Endodermal cell (in vitro differentiated cells): ENCODE measurements around the gene POU2AF3. TPM values are rescaled to one million over a fixed set of nuclear protein-coding genes. Genes with fewer than 3 reads are reported as not detected.
"Not testable (repeated sequence)": the region's sequence is repeated elsewhere in the genome, so short reads cannot be mapped to it uniquely, and the experiment has no call there.

Experiments
- DNase-seq: peaks from one replicate; pipeline ENCODE4 v3.0.0-alpha.2; 2017
- H3K27ac ChIP-seq: 2 replicates; pipeline ENCODE4 v1.5.1; 2013; ENCODE audit warnings: mild to moderate bottlenecking, low read depth, low read length, moderate library complexity
- H3K27me3 ChIP-seq: 2 replicates; pipeline ENCODE4 v1.6.1; 2013; ENCODE audit warnings: mild to moderate bottlenecking, low read length, moderate library complexity; ENCODE audit not compliant: insufficient read depth, control insufficient read depth, poor library complexity, severe bottlenecking
- H3K36me3 ChIP-seq: 2 replicates; pipeline ENCODE4 v1.7.0; 2013; ENCODE audit warnings: mild to moderate bottlenecking, low read length, moderate library complexity; ENCODE audit not compliant: control insufficient read depth, insufficient read depth
- H3K4me1 ChIP-seq: one replicate; pipeline ENCODE4 v1.7.0; 2013; ENCODE audit warnings: low read length; ENCODE audit not compliant: control insufficient read depth, insufficient read depth
- H3K4me3 ChIP-seq: 2 replicates; pipeline ENCODE4 v1.5.1; 2013; ENCODE audit warnings: mild to moderate bottlenecking, low read length, moderate library complexity
- H3K9ac ChIP-seq: 2 replicates; pipeline ENCODE4 v1.6.1; 2013; ENCODE audit warnings: mild to moderate bottlenecking, low read length, moderate library complexity; ENCODE audit not compliant: poor library complexity, severe bottlenecking; ENCODE audit errors: extremely low read depth
- H3K9me3 ChIP-seq: 2 replicates; pipeline ENCODE4 v1.6.1; 2013; ENCODE audit warnings: mild to moderate bottlenecking, low read length, moderate library complexity; ENCODE audit not compliant: control insufficient read depth
- H3K27ac Mint-ChIP-seq: 2 replicates; pipeline ENCODE4 v1.8.0; 2020; ENCODE audit warnings: mixed read lengths
- H3K27me3 Mint-ChIP-seq: 2 replicates; pipeline ENCODE4 v1.8.0; 2021; ENCODE audit warnings: mild to moderate bottlenecking, mixed read lengths; ENCODE audit not compliant: insufficient read depth
- H3K36me3 Mint-ChIP-seq: 2 replicates; pipeline ENCODE4 v1.8.0; 2020; ENCODE audit warnings: low read depth, mixed read lengths
- H3K4me1 Mint-ChIP-seq: 2 replicates; pipeline ENCODE4 v1.8.0; 2020; ENCODE audit warnings: mixed read lengths
- H3K4me3 Mint-ChIP-seq: 2 replicates; pipeline ENCODE4 v1.8.0; 2020; ENCODE audit warnings: mild to moderate bottlenecking, moderate library complexity, mixed read lengths
- H3K9me3 Mint-ChIP-seq: 2 replicates; pipeline ENCODE4 v1.8.0; 2020; ENCODE audit warnings: mild to moderate bottlenecking, mixed read lengths
- CTCF ChIP-seq: fragments of 200-600 bp; sonication (generic); conservative IDR thresholded peaks from 2 replicates; pipeline ENCODE4 v1.5.0; 2021; ENCODE audit warnings: antibody characterized with exemption, mild to moderate bottlenecking
- WGBS, 2 experiments: methylation state at CpG; one replicate each; pipeline versions ENCODE4 v1.1.5 to v1.1.7; 2013; ENCODE audit warnings: missing lambda C conversion rate in 2 of 2, mixed read lengths in 1 of 2; ENCODE audit not compliant: insufficient coverage in 1 of 2, insufficient read length in 1 of 2; 5-methylcytosine and 5-hydroxymethylcytosine counted together
- total RNA-seq, 2 donors: library from RNA; stranded (reverse); fragmentation: NEBNext Ultra II Directional in 1 of 2; extraction: Animal tissue kit (Norgen Biotek cat#: 25700) in 1 of 2; gene quantifications; 2 replicates in 1 of 2; 3 replicates in 1 of 2; pipeline ENCODE4 v1.2.1, GENCODE V29; 2021

The POU2AF3 gene
- total RNA-seq, 2 donors from 2014 or later, result 0.55 to 1.8 TPM

DNA sequence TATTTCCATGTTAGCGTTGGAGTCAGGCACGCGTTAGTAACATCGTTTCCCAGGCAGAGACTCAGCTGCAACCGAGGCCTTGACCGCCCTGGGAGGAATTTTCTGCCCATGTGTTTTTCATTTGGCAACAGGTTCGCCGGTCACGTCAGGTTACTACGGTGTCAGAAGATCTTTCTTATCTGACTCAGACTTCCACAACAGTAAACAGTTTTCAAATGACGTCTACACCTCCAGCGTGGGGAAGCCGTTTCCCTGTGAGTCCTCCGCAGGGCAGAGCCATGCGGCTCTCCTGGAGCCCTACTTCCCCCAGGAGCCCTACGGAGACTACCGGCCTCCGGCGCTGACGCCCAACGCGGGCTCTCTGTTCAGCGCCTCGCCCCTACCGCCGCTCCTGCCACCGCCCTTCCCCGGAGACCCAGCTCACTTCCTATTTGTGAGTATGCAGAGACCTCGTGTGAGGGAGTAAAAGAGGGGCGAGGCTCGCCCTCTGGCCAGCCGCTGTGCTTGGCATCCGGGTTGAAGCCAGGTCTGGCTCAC is 14.3 kb upstream of the POU2AF3 start:
- Mint-ChIP-seq H3K27me3 (peaks cover 23% of the 10 kb centered on the region), H3K27ac (no peak overlapping the region), H3K9me3 (no peaks in the 10 kb centered on the region), H3K36me3 (no peaks in the 10 kb centered on the region), H3K4me1 (no peaks in the 10 kb centered on the region), H3K4me3 (no peak overlapping the region)
- WGBS, 2 experiments, result 91 to 96% methylated on average over 23 to 33 of the region's 33 CpGs
- Histone ChIP-seq H3K27ac (no peak overlapping the region), H3K27me3 (no peaks in the 10 kb centered on the region), H3K36me3 (no peaks in the 10 kb centered on the region), H3K9me3 (no peaks in the 10 kb centered on the region), H3K4me3 (no peak overlapping the region), H3K4me1 (no peaks in the 10 kb centered on the region), H3K9ac (no peak overlapping the region)
- TF ChIP-seq CTCF, result no peak
- peak; percentile 55 for DNase-seq

- TF ChIP-seq CTCF, result no peak
- H3K36me3 Mint-ChIP-seq, result no peaks in the 10 kb centered on the region
- WGBS, 2 experiments, result 79 to 91% methylated on average over 11 to 18 of the region's 18 CpGs
- H3K9me3 Mint-ChIP-seq, result no peaks in the 10 kb centered on the region
- no peak overlapping the region for H3K4me3 ChIP-seq
- no peak overlapping the region for H3K4me3 Mint-ChIP-seq
- no peak overlapping the region for H3K9ac ChIP-seq
- no peak overlapping the region for H3K27ac ChIP-seq
- H3K27me3 ChIP-seq, result no peaks in the 10 kb centered on the region
- no peaks in the 10 kb centered on the region for H3K4me1 Mint-ChIP-seq
- peaks cover 23% of the 10 kb centered on the region for H3K27me3 Mint-ChIP-seq
- no peak overlapping the region for H3K27ac Mint-ChIP-seq
- no peaks in the 10 kb centered on the region for H3K9me3 ChIP-seq
- no peaks in the 10 kb centered on the region for H3K4me1 ChIP-seq
- H3K36me3 ChIP-seq, result no peaks in the 10 kb centered on the region
- DNase-seq, result no peak
These were observed 12.9 kb upstream of the POU2AF3 start for GRCh38 chr11:111285189-111286091.

GRCh38 chr11:111291764-111292163 is 6.6 kb upstream of the POU2AF3 start:
- Histone ChIP-seq H3K27me3 (peaks cover 23% of the 10 kb centered on the region), H3K9ac (no peak overlapping the region), H3K9me3 (no peaks in the 10 kb centered on the region), H3K36me3 (no peaks in the 10 kb centered on the region), H3K4me3 (no peak overlapping the region), H3K27ac (no peak overlapping the region), H3K4me1 (no peaks in the 10 kb centered on the region)
- H3K36me3 Mint-ChIP-seq, result no peaks in the 10 kb centered on the region
- no peak for TF ChIP-seq CTCF
- DNase-seq, result no peak
- 88 to 96% methylated on average over 4 to 5 of the region's 5 CpGs for WGBS, 2 experiments
- H3K4me3 Mint-ChIP-seq, result no peak overlapping the region
- H3K27me3 Mint-ChIP-seq, result peaks cover 24% of the 10 kb centered on the region
- H3K9me3 Mint-ChIP-seq, result peaks cover 2% of the 10 kb centered on the region
- peaks cover 8% of the 10 kb centered on the region for H3K4me1 Mint-ChIP-seq
- H3K27ac Mint-ChIP-seq, result no peak overlapping the region

- H3K27me3 Mint-ChIP-seq, result peaks cover 30% of the 10 kb centered on the region
- H3K9ac ChIP-seq, H3K4me3 ChIP-seq, H3K27ac ChIP-seq, H3K36me3 ChIP-seq, H3K4me1 ChIP-seq, H3K4me1 Mint-ChIP-seq, H3K4me3 Mint-ChIP-seq, H3K9me3 Mint-ChIP-seq, H3K9me3 ChIP-seq, DNase-seq, H3K27ac Mint-ChIP-seq, H3K36me3 Mint-ChIP-seq: not testable (repeated sequence)
- peaks cover 29% of the 10 kb centered on the region for H3K27me3 ChIP-seq
- no CpG with 5 or more reads among the region's 1 CpG for WGBS, 2 experiments
These were observed 5.9 kb upstream of the POU2AF3 start for GRCh38 chr11:111292408-111292807.
